SW480 (cell line): ENCODE measurements around the gene ARHGAP12.

Experiments used
- DNase-seq: peaks from one replicate; pipeline ENCODE4 v3.0.0-alpha.2; 2016; ENCODE audit warnings: low spot score

ARHGAP12 gene

GRCh38 chr10:31947144-31947926 lies 18.7 kb upstream of the ARHGAP12 start:
- DNase-seq: peak; percentile 74

GRCh38 chr10:31945392-31945791 lies 16.8 kb upstream of the ARHGAP12 start:
- no peak for DNase-seq

GRCh38 chr10:31944071-31944433 lies 15.4 kb upstream of the ARHGAP12 start:
- DNase-seq: no peak

- DNase-seq: no peak
Measured at GRCh38 chr10:31942892-31943291, 14.3 kb upstream of the ARHGAP12 start.

DNA sequence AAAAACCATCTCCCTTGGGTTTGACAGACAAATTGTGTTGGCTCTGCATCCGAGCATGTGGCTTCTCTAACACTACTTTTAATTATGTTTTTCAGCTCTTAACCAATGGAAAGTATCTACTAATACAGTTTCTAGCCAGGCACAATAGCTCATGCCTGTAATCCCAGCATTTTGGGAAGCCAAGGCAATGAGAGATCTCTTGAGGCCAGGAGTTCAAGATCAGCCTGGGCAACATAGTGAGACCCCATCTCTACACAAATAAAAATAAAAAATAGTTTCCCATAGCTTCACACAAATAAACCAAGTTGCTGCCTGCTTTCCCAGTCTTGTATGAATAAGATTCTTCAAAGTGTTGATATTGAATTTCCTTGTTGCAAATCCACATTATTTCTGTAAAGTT lies 13.8 kb upstream of the ARHGAP12 start:
- DNase-seq: no peak

GRCh38 chr10:31940839-31941653 lies 12.4 kb upstream of the ARHGAP12 start:
- peak; percentile 94 for DNase-seq

GRCh38 chr10:31939797-31940708 lies 11.4 kb upstream of the ARHGAP12 start:
- peak; percentile 47 for DNase-seq

GRCh38 chr10:31937371-31937770 lies 8.7 kb upstream of the ARHGAP12 start:
- no peak for DNase-seq

GRCh38 chr10:31936933-31937332 lies 8.3 kb upstream of the ARHGAP12 start:
- no peak for DNase-seq

DNA sequence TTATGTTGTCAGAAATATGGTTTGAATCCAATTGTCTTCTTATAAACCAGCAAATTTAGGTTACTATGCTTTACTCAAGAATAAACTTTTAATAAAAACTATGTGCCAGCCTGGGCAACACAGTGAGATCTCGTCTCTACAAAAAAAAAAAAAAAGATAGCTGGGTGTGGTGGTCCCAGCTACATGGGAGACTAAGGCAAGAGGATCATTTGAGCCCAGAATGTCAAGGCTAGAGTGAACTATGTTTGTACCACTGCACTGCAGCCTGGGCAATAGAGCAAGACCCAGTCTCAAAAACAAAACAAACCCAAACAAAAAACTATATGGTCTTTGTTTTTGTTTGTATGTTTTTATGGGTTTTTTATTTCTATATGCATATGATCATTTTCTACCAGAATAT lies 7.5 kb upstream of the ARHGAP12 start:
- DNase-seq: no peak

- no peak for DNase-seq
Measured at GRCh38 chr10:31935678-31936077, 7.0 kb upstream of the ARHGAP12 start.

DNA sequence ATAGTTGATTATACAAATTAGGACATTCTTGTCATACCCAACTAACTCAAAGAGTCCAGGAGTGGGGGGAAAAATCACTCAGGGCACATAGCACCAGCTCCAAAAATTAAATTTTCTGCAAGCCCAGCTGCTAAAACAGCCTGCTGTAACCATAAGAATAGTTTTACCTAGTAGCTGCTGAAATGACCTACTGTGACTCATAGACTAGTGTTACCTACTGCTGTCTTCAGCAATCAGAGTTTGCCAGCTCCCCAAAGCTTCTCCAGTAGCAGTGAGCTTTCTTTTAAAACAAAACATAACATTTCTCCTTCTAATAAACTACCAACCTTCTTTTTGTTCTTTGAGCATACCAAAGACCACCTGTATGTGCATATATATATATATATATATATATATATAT lies 4.2 kb upstream of the ARHGAP12 start:
- no peak for DNase-seq

- DNase-seq: no peak
Measured at GRCh38 chr10:31930856-31931255, 2.2 kb upstream of the ARHGAP12 start.

- peak; percentile 62 for DNase-seq
Measured at GRCh38 chr10:31930023-31930751, 1.6 kb upstream of the ARHGAP12 start.

DNA sequence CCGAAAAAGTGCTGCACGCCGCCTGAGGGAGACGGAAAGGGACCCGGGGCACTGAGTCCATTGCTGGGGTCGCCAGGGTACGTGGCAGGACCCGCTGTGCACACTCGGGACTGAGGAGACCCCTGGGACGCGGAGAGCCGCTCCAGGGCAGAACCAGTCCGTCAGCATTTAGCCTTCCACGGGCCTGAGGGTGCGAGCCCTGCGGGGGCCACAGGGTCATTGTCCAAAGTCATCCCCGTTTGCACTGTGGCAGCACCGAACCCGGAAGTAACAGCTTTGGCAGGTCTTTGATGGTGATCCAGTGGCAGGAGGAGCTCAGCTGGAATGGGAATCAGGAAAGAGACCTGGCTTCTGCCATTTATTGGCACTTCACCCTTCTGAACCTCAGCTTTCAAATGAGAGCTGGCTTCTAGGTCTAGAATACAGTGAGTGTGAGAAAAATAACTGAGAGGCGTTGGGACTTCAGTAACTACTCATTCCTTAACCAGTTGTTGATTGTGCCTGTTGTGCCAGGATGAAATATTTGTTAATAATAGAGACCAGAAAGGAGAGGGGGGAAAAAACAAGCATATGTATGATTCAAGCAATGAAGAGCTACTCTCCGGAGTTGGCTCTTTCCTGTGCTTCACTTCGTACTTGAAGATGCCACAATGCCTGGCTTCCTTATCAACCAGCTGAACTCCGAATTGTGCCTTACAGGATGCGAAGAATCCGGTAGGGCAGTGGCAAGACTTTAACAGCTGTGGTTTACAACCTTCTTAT lies 811 bp upstream of the ARHGAP12 start:
- peak; percentile 80 for DNase-seq

DNA sequence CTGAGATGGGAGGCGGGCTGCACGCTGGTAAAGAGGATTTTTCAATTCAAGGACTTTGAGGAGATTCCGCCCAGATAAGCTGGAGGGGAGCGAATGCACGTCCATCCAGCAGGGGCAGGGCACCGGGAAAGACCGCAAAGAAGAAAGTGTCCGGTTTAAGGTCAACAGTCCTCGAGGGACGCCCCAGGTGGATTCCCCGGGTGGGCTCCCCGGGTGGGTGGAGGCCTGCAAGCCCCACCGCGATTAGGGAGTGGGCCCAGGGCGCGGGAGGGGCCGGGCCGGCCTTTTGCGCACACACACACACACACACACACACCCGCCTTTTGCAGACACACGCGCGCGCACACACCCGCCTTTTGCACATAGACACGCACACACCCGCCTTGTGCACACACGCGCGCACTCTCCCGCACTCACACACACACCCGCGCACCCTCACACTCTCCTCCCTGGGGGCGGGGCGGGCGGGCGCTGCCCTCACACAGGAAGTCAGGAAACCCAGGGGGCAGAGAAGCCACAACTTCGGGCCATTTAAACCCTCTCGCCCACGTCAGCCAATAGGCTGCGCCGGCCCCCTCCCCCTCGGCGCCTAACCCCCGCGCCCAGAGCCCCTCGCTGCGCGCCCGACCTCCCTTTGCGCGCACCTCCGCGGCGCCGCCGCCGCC lies 615 bp downstream of the ARHGAP12 start:
- DNase-seq: peak; percentile 59

DNA sequence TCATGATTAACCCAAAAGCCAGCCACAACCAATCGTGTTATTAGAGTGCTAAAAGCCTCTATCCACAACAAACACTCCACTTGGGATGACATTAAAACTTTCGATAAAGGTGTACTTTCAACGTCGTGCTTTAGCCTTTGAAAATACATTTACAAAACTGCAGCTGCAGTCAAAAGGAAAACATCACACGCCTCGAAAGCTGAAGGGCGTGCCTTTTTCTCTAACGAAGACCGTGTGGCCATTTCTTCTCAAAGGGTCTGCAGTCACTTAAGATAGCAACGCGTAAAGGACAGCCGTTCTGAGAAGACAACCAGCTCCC lies 1.1 kb downstream of the ARHGAP12 start:
- no peak for DNase-seq

DNA sequence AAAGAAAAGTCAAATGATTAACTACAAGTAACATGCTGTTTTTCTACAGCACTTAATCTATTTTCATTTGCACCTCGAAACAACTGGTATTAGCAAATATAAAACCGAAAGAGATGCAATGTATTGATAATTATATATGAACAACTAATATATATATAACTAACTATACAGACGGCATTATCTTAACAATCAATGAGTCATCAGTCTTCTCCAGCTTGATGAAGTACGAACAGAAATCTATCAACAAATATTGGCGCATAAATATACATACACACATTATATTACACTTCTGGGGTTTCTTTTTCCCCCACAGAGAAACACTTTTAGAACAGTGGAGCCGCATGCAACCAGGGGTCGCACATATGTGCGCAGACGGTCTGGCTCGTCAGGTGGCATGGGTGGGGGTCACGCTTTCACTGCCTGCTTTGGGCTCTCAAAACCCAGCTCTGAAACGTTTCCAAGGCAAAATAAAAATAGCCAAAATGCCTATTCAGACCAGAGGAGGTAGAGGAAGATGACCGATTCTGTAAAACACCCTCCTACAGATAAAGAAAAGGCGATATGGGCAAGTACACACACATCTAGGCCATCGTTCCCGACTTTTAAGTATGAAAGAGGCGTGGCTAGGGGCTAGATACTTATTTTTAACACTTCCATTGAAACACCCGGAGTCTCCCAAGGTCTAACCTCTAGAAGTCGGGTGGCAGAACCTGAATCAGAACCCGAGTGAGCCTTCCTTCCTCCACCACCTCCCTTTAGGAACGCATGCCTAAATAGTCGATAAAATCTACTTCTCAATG lies 1.7 kb downstream of the ARHGAP12 start:
- DNase-seq: peak; percentile 39

DNA sequence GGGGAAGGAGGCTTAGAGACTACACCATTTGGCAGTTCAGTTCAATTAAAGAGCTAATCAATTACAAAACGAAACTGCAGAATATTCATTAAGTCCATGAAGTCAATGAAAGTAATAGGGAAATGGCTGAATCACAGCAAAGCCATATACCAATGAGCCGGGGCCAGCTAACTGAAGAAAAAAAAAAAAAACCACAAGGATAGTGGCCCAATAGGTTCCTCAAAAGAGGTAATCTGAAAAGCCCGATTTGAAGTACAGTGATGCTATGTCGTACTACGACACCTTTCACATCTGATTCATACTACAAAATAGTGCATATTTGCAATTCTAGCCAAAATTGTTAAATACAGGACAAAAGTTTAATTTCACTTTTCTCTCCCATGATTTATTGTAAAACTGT lies 2.5 kb downstream of the ARHGAP12 start:
- peak; percentile 15 for DNase-seq

GRCh38 chr10:31924833-31925232 lies 3.8 kb downstream of the ARHGAP12 start:
- no peak for DNase-seq
